Activated CD8-positive, alpha-beta memory T cell treated with anti-CD3 and anti-CD28 coated beads, Interleukin-2, amount 50 U/mL, for 1 hour (primary cell): ENCODE measurements around the gene NOL8.
A peak's percentile ranks its signal among the peaks of the same experiment; 100 is the strongest.

ENCODE experiments used
- DNase-seq: peaks from one replicate; pipeline ENCODE4 v3.0.0-alpha.2; 2020; ENCODE audit errors: extremely low read depth

The NOL8 gene

DNA sequence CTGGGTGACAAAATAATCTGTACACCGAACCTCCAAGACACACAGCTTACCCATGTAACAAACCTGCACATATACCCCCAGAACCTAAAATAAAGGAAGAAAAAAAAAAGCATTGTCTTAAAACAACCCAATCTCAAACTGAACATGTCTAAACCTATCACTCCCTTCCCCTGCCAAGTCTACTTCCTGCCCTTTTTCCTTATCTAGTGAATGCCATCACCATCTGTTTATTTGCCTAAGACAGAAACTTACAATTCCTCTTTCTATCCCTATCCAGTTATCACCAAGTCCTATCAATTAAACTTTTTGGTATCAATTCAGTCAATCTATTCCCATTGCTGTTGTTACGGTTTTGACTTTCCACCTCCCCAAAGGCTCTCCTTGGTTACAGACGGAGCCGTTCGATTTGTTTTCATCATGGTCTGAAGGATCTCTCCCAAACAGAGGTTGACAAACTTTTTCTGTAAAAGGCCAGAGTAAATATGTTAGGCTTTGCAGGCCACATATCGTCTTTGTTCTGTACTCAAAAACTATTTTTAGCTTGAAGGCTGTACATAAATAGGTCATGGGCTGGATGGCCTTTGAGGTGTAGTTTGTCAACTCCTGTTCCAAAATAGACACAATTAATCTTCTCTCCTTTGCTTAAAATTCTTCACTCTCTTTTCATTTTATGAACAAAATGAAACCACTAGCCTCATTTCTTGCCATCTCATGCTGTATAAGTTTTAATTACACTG, 12.1 kb downstream of the NOL8 start:
- DNase-seq: no peak

DNA sequence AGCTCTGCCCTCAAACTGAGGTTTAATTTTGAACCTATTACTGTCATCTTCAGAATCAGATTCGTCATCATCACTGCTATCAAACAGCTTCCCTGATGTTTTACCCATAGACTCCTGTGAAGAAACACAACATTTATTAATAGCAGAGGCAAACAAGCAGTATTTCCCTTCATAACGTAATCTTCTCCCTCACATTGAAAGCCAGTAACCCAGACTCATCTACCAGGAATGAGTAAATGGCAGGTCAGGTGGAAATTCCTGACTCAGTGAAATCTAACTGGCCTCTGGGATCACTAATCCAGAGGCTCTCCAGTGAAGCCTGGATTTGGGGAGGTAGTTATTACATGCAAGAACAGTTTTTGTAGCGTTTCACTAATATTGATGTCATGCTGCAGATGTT, 14.6 kb downstream of the NOL8 start:
- no peak for DNase-seq

DNA sequence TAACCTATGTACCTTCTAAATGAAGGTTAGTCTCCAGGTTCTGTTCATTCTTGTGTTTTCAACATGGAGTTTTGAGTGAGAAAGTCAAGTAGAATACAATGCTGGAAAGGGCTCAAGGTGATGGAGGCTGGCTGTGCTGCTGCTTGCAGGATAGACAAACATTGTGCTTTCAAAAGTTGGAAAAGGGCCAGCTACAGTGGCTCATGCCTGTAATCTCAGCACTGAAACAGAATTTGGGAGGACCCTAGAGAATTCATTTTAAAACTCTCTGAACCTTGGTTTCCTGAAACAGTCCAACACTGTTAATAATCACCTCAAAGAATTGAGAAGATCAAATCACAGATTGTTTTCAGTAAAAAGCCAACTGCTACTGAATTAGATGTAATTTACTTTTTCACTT, 16.3 kb downstream of the NOL8 start:
- DNase-seq: no peak

DNA sequence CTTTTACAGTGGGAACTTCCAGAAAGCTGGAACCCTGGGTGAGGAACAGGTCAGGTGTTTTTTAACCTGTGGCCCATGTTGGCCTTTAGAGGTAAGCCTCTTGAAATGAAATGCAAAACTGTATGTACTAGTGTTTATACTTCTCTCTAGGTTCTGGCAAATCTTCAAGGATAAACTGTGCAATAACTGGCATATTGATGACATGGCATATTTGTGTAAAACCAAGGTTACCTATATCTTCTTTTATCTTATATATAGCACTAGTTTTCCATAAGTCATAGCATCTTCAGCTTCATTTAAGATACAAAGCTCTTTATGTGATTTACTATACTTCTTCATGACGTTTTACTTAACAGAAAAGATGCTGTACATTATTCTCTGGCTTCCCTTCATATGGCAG, 24.2 kb downstream of the NOL8 start:
- no peak for DNase-seq

DNA sequence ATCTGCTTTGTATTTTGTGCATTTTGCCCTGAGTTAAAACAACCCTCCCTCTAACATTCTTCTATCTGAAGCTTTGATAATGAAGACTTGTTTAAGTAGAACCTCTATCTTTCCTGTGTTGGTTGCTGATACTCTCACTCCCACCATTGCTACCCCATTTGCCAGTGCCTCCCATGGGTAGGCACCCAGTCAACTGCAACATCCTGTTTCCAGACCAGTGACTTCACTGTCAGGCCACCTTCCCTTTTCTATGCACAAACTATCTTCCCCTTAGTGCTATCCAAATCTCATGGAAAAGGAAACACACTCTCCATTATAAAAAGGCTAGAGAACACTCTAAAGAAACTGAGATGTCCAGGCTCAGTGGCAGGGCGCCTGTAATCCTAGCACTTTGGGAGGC, 26.0 kb downstream of the NOL8 start:
- DNase-seq: no peak

DNA sequence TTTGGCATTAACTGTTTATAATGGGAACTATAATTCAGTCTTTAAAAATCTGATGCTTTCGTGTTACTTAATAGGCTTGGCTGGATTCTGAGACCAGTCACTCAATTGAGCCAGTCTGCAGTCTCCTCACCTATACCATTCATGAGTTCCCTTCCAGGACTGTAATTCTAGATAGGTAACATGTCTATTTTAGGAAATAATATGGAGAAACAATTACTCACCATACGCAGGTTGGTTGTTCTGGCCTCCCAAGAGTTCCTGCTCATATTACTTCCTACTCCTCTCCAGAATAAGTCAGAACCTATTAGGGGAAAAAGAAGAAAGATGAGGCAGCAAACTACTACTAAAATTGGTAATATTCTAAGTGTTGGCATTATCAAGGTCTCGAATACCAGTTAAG, 27.1 kb downstream of the NOL8 start:
- DNase-seq: no peak

DNA sequence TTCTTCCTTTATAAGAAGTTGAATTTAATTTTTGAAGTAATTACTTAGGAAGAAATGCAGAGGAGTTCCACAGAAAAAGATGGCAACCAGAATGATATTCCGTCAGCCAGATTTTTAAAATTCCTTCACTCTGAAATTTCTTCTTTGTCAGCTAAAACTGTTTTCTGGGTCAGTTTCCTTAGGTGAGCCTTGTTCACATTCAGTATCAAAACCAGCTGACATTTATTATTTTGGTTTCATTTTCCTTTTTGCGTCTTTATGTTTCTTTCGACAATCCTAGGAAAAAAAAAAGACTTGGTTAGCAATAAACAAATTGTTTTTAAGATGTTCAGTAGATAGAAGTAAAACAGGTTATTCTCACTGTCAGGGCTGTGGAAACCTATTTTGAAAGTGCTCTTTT, 27.5 kb downstream of the NOL8 start:
- no peak for DNase-seq

DNA sequence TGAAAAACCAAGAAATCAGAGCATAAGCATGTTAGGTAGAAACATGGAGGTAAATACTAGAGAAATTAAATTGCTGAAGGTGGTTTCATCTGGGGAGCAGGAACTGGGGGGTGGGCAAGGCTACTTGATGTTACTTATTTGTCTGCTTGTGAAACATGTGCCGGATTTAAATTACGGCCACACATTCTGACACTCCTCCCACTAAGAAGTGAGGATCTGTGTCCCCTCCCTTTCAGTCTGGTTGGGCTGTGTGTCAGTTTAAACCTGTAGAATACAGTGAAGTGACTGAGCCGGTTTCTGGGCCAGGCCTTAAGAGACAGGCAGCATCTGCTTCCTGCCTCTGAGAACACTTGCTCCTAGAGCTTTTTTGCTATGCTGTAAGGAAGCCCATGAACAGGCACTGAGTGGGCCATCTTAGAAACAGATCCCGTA, 29.3 kb downstream of the NOL8 start:
- DNase-seq: no peak

DNA sequence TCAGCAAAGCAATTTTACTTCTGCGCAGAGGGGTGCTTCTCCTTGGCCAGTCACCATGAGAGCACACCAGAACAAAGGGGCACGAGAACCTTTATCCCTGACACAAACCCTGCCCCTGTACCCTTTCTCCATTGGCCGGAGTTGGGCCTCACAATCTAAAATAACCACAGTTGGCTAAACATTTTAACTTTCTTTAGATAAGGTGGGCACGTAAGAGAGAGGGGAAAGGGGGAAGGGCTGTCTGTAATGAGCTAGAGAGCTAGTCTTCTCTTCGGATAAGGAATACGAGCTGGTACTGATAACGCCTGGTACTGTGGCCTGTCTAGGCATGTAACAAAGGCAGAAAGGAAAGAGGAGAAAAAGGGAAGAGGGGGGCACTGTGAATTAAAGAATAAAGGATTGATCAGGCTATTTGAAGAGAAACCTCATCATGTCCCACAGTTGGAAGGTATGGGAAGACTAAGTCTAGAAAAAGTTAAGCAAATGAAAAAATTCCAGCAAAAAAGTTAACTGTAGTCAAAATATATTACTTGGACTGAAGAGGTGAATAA, 29.8 kb downstream of the NOL8 start:
- DNase-seq: no peak

DNA sequence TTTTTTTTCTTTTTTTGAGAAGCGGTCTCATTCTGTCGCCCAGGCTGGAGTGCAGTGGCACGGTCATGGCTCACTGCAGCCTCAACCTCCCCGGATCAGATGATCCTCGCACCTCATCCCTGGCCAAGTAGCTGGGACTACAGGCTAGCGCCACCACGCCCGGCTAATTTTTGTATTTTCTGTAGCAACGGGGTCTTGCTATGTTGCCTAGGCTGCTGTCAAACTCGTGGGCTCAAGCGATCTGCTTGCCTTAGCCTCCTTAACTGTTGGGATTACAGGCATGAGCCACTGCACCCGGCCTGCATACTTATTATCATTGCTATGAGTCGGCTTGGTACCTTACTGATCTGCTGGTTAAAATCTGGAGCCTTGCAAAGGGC, 30.9 kb downstream of the NOL8 start:
- DNase-seq: no peak

DNA sequence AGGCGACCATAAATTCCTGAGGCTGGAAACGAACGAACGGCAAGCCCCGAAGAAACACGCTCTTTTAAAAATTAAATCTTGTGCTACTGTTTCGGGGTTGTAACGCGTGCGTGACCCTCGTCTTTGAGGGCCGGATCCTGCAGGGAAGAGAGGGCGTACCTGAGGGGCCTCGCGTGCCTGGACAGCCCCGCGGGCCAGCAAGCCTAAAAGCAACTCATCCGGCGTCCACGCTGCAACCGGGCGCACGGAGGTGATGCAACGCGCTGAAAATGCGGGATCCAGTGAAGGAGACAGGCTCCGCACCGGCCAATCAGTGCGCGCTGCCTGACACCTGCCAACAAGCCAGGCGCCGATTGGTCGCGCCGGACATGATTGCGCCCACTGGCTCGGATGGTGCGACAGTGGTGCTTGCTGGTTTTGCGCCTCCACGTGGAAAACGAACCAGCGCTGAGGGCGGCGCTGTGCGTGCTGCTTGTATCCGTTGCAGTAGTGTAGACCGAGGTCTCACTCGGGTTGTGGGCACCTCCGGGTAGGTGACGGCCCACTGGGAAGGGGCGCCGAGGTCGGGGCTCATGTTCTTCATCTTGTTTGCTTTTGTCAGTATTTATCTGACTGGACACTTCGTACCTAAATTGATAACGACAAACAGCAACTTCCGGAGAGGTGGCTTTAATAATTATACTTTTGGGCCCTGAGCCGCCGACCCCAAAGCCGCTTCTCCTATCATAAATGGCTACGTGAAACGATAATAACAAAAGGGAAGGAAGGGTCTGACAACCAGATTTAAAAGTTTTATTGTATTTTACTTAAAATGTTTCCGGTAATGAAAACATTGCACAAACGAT, 31.5 kb downstream of the NOL8 start, which contains the start of gene IARS1:
Gene IARS1 (minus strand): TSS at position 246 of the 845 bp plus-strand sequence. CDS start 4,278 bp downstream, outside the sequence.
- DNase-seq: peak; percentile 93

DNA sequence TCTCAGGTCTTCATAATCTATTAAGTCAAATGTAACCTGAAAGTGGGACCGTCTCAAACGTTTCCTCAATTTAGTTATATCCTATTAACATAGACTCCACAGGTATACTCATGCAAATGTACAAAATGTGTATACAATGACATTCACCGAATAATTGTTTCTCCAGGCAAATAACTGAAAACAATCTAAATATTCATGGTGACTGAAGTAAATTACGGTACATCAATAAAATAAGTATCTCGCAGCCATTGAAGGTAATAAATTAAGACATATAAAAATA, 32.1 kb downstream of the NOL8 start:
- no peak for DNase-seq

DNA sequence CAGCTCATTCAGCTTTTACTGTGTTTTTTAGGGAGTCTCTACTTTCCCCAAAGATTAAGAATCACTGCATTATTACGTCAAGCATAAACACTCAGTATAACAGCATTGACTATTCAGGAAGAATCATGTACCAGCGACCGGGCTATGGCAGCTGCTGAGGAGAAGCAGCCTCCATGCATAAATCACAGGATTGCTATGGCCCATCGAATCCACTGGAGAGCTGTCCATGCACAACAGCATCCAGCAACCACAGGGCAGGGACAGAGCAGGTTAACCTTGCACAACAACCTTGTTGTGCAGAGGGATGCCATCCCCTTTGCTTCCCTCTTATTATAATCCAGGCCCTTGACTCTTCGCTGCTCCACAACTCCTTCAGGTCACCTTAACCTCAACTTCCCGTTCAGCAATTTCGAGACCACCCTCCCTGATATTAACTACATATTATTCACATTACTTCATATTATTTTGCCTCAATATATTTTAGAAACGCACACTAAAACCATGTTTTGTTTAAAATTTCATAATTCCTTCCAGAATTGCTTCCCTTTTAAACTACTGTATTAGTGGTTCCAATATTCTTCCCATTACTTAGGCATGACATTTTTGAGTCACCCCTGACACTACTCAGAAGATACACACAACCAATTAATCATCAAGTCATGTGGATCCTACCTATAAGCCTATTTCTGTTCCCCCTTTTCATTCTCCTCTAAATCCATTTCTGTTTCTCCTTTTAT, 32.6 kb downstream of the NOL8 start:
- DNase-seq: no peak

DNA sequence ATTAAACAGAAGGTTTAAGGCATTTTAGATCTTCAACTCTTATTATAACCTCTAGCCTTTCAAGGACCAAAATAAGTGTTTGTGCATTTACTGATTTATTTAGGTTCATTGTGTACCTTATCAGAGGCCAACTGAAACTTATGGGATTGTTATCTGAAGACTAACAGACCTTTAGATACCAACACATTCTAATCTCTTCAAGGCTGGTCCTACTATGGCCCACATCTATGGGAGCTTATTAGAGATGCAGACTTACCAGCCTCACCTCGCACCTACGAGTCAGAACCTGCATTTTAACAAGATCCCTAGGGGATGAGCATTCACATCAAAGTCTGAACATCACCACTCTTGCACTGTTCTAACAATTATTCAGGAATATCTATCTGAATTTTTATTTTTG, 33.6 kb downstream of the NOL8 start:
- DNase-seq: no peak

DNA sequence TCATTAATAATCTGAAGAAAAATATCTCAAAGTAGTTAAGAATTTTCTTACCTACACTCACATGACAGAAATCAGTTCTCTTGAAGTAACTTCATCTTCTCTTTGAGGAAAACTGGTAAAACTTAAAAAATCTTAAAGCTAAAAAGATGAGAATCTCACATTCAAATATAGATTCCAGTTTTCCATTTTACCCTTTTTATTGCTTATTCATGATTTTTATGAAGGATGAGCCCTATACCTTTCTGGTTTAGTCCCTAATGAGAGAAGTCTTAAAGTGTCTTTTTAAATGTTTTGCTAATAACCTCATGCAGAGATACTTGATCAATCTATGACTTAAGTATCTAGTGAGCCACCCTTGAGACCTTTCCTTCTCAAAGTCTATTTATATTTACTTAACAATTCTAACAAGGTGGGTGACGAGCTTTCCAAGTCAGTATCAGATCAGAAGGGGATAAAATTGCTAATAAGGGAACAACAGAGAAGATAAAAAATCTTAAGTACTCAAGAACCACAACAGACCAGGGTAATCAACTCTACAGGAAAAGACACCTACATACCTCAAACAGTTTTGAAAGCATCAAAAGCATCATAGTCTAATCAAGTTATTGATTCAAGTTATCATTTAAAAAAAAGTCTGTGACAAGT, 34.2 kb downstream of the NOL8 start:
- DNase-seq: no peak

DNA sequence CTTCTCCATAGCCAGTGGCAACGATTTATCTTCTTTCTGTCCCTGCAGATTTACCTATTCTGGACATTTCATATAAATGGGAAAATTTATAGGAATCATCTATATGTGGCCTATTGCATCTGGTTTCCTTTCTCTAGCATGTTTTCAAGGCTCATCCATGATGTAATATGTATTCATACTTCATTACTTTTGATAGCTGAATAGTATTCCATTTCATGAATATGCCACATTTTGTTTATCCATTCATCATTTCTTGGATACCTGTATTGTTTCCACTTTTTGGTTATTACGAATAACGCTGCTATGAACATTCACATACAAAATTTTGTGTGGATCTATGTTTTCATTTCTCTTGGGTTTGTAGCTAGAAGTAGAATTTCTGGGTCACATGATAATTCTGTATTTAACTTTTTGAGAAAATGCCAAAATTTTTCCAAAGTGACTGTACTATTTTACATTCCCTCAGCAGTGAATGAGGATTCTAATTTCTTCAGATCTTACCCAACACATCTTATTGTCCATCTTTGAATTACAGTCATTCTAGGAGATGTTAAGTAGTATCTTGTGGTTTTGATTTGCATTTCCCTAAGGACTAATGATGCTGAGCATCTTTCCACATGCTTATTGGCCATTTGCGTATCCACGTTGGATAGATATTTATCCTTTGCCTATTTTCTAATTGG, 35.3 kb downstream of the NOL8 start:
- DNase-seq: no peak

DNA sequence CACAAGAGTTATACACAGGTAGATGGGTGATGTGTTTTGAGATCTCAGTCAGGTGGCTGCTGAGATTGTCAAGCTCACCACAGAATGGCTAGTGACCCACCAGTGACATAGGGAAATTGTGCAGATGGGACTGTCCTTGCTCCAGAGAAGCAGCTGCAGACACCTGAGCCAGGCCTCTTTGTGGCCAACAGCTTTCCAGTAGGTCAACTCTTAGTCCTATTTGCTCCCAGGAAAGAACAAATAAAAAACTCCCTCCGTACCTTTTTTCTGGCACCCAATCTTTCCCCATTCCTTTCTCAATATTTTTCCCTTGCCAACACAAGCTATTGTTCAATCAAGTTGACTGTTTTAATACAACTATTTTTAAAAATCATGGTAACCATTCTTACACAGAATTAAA, 45.8 kb downstream of the NOL8 start:
- DNase-seq: no peak

DNA sequence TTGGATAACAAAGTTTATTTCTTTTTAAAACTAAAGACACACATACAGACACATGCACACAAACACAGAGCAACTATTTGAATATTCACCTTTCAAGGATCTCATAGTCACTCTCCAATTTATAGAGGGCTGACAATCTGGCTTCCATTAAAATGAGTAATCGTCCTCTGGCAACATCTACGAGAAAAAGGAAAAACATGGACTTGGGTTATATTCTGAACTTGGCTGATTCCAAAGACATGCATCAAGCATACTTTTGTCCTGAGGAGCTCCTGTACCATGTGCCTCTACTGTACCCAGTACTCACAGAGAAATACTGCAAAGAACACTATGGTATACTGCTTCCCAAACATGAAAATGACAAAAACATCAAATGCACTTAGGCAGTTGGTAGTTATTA, 47.0 kb downstream of the NOL8 start:
- DNase-seq: no peak

DNA sequence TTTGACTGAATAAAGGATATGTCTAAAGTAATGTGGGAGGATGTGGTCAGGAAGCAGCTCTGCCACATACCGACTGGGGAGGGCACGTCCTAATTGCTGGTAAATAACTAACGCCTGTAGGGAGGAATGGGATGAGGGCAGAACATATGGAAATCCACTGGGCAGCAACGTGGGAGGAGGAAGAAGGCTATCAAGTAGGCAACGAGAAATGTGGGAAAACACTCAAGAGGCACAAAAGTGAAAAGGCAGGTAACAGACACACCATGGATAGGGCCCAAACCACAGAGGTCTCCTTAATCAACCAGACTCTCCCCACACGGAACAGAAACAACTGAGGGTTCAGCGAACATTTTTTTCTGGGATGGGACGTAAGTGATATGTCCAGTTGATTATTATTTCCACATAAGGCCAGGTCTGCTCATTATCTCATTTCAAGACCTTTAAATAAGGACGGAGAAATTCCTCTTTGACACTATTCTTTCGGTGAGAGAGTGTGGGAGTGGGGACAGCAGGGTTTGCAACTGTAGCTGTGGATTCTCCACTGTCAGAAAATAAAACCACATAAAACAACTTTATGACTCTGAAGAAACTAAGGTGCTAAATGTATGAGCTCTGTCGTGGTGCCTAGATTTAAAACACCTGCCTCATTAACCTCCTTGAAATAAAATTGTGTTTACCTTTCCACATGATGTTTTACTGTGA, 48.7 kb downstream of the NOL8 start:
- no peak for DNase-seq

DNA sequence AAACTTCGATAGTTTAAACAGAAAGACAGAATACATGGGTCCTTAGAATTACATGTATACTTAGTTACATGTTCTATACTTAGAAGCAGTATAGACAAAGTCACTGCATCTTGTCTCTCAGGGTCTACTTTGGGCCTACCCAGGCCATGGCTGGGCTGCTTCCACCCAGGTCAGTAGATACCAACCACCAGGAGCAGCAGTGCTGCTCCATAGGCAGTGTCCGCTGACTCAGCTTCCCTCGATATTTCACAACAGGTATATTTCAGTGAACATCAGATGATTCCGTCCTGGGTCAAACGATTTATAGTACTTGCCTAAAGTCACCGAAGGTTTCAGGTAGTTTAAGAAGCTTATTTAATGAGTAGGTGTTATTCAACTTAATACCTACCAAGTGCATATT, 49.6 kb downstream of the NOL8 start:
- no peak for DNase-seq

DNA sequence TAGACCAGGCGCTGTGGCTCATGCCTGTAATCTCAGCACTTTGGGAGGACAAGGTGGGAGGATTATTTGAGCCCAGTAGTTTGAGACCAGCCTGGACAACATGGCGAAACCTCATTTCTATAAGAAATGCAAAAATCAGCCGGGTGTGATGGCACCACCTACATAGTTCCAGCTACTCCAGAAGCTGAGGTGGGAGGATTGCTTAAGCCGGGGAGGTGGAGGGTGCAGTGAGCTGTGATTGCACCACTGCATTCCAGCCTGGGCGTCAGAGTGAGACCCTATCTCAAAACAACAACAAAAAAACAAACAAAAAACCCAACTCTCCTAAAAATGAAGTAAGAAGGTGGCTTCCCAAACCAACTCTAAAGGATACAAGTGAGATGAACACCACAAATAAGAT, 54.6 kb downstream of the NOL8 start:
- DNase-seq: no peak
